Adrenal gland (tissue), 5 donors: Measurements from ENCODE around the gene KIAA1755.

Experiments
- POLR2A ChIP-seq, 2 donors: fragments of 450-650 bp; IDR thresholded peaks; one replicate each; pipeline ENCODE4 v1.6.1; 2017; ENCODE audit warnings: antibody characterized with exemption in 2 of 2, mild to moderate bottlenecking in 2 of 2, moderate library complexity in 1 of 2
- TF ChIP-seq, protein P1 (sequence below), 6 experiments: fragments of 450-650 bp in 4 of 6; fragments of 200-600 bp in 2 of 6; sonication (generic) in 1 of 6; IDR thresholded peaks; 1 replicate in 5 of 6; 2 replicates in 1 of 6; pipeline versions ENCODE4 v1.5.1 to v1.8.0; 2016 to 2021; ENCODE audit warnings: antibody characterized with exemption in 6 of 6, mild to moderate bottlenecking in 2 of 6, moderate library complexity in 1 of 6
- donor health status: DM: no; HTN: no; CAD: no.

DNA sequence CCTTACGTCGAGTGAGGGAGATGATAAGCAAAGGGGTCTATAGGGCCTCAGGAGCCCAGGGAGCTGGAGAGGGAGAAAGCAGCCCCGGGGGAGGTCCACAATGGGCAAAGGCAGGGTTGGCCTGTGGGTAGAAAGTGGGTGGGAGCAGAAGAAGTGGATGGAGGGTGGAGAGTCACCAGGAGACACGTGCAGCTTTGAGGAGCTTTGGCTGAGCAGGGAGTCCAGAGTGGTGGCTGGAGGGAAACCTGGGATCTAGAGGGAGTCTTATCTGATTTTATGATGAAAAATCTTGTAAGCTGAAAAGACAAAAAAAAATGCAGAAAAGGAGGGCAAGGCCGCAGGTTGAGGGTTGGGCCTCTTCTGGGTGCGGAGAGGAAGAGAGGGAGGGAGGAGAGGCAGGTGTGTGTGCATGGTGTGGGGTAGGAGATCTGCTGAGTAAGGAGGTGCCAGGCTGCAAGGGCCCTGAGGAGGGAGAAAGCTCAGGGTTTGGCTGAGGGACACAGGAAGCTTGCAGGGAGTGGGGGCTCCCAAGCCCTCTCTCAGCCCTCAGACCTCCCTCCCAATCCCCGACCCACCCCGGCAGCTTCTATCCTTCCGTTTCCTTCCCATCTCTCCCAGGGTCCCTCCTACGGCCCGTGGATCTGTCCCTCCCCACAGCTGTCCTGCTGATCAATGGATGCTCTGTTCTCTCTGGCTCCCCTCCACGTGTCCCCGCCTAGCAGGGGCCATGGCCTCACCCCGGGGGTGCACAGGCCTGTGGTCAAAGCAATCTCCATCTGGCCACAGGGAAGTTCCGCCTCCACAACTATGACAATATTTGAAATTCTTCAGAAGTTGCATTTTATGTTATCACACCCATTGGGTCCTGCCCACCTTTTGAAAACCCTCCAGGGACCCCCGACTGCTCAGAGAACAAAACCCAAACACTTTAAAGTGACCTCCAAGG lies 26.3 kb upstream of the KIAA1755 start:
- TF ChIP-seq, protein P1, sequence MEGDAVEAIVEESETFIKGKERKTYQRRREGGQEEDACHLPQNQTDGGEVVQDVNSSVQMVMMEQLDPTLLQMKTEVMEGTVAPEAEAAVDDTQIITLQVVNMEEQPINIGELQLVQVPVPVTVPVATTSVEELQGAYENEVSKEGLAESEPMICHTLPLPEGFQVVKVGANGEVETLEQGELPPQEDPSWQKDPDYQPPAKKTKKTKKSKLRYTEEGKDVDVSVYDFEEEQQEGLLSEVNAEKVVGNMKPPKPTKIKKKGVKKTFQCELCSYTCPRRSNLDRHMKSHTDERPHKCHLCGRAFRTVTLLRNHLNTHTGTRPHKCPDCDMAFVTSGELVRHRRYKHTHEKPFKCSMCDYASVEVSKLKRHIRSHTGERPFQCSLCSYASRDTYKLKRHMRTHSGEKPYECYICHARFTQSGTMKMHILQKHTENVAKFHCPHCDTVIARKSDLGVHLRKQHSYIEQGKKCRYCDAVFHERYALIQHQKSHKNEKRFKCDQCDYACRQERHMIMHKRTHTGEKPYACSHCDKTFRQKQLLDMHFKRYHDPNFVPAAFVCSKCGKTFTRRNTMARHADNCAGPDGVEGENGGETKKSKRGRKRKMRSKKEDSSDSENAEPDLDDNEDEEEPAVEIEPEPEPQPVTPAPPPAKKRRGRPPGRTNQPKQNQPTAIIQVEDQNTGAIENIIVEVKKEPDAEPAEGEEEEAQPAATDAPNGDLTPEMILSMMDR (IDR thresholded peaks at IDR 0.05): no peak
- TF ChIP-seq POLR2A (IDR thresholded peaks at IDR 0.05): no peak
